PFSK-1 (cell line): Measurements from ENCODE around the gene CATSPER4.

Experiments
- FOXP2 ChIP-seq: optimal IDR thresholded peaks from 2 replicates; pipeline ENCODE3; 2011; ENCODE audit warnings: borderline replicate concordance, control low read depth, inconsistent platforms; ENCODE audit not compliant: insufficient read depth; ENCODE audit errors: extremely low read length, extremely low read depth
- POLR2AphosphoS5 ChIP-seq: IDR thresholded peaks from 2 replicates; pipeline ENCODE4 v1.6.1; 2012; ENCODE audit warnings: low read depth, mild to moderate bottlenecking, control low read depth, low read length, moderate library complexity
- REST ChIP-seq, 2 experiments: IDR thresholded peaks; 2 replicates each; pipeline versions ENCODE4 v1.6.1 to v1.8.0; 2011 to 2012; ENCODE audit warnings: low read depth in 2 of 2, low read length in 2 of 2, control low read depth in 1 of 2, inconsistent platforms in 1 of 2, mild to moderate bottlenecking in 1 of 2, moderate library complexity in 1 of 2; ENCODE audit not compliant: insufficient read depth in 1 of 2
- SIN3A ChIP-seq: IDR thresholded peaks from 2 replicates; pipeline ENCODE4 v1.6.1; 2012; ENCODE audit warnings: mild to moderate bottlenecking, low read length, moderate library complexity, borderline replicate concordance; ENCODE audit not compliant: insufficient read depth
- TAF1 ChIP-seq: IDR thresholded peaks from 2 replicates; pipeline ENCODE4 v1.6.1; 2012; ENCODE audit warnings: low read length, control low read depth, borderline replicate concordance; ENCODE audit not compliant: insufficient read depth

The CATSPER4 gene

DNA sequence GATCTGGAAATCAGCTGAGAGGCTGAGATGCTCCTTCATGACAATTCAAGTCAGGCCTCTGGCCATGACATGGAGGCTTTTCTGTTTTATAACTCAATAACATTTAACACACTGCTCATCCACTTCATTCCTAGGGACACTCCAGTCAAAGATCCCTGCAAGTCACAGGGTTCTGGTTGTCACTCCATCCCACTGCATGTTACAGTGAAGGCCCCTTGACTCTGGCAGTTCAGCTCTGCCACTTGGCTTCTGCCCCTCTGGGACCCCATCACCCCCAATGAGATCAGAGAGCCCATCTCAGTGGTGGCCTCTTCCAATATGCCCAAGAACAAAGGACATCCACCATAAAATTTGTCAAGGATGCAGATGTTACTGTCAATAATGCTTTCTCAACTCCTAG lies 41.5 kb upstream of the CATSPER4 start:
- TF ChIP-seq TAF1 (no peak), FOXP2 (no peak), REST (IDR thresholded peaks at IDR 0.05; ENCODE audit: insufficient read depth in 1 of 2, low read depth in 2 of 2, low read length in 2 of 2) (no peak), SIN3A (no peak), POLR2AphosphoS5 (no peak)

DNA sequence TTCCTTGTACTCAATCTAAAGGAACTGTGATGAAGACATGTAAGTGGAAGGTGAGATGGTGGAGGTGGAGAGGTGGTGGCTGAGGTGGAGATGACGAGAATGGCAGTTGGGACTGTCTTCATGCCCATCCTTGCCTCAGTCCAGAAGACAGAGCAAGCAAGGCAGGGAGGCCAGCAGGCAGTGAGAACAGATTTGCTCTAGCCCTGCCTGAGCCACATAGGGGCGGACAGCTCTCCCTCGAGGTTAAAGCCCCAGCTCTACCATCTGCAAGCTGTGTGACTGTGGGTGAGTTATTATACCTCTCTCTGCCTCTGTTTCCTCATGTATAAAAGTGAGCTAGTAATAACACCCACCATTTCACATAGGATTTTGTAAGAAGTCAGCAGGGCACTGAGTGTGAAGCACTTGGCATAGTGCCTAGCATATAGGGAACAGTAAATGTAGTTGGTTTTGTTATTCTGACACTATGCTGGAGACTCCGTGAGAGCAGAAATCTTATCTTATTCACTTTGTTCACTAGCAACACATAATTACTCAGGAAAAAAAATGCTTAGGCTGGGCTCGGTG lies 36.4 kb upstream of the CATSPER4 start:
- TF ChIP-seq FOXP2, result no peak
- no peak for TF ChIP-seq SIN3A
- TF ChIP-seq REST (IDR thresholded peaks at IDR 0.05; ENCODE audit: insufficient read depth in 1 of 2, low read depth in 2 of 2, low read length in 2 of 2), result no peak
- TF ChIP-seq POLR2AphosphoS5, result no peak
- TF ChIP-seq TAF1, result no peak

- no peak for TF ChIP-seq REST (IDR thresholded peaks at IDR 0.05; ENCODE audit: insufficient read depth in 1 of 2, low read depth in 2 of 2, low read length in 2 of 2)
- no peak for TF ChIP-seq TAF1
- TF ChIP-seq FOXP2, result no peak
- no peak for TF ChIP-seq POLR2AphosphoS5
- TF ChIP-seq SIN3A, result no peak
These were observed 35.7 kb upstream of the CATSPER4 start for GRCh38 chr1:26154750-26155149.

DNA sequence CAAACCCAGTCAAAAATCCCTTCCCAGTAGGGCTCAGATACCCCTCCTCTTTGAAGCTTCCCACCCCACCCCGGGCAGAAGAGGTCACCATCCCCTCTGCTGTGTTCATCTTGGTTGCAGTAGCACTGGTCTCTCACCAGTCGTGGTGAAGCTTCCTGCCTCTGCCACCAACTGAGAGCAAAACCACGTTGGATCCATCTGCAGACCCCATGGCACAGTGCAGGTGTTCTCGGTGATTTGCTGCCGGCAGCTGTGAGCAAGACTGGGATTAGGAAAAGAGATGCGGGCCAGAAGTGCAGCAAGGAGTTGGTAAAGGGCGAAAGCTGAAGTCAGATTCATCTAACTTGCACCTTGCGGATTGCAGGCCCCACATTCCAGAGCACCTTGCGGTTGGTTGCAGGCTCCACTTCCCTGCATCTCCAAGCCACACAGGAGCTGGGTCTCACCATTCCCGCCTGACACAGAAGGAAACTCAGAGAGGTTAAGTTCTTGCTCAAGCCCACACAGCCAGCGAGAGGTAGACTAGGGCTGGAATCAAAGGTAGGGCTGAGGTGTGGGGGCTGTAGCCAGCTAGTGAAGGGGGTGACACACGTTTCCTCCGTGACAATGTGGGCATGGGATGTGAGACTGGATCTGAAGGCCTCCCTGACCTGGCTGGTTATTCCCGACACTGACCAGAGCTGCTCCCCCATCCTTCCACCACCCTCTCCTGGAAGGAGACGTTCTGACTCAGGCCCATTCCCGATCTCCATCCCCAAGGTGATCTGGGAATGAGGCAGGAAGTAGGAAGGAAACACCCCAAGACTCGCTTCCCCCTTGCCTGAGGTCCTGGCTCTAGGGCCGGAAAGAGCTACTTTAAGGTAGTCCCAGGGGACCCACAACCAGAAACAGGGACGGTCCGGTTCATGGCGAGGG lies 34.8 kb upstream of the CATSPER4 start:
- TF ChIP-seq REST (IDR thresholded peaks at IDR 0.05; ENCODE audit: insufficient read depth in 1 of 2, low read depth in 2 of 2, low read length in 2 of 2) (no peak), FOXP2 (no peak), POLR2AphosphoS5 (no peak), SIN3A (no peak), TAF1 (no peak)
